K562 (cell line): ENCODE results near the gene SLCO2B1. TPM values are rescaled to one million over a fixed set of nuclear protein-coding genes. Genes with fewer than 3 reads are reported as not detected.

Experiments used
- CTBP1 ChIP-seq: fragments of 450-650 bp; IDR thresholded peaks from 2 replicates; pipeline ENCODE4 v1.6.1; 2016; ENCODE audit warnings: borderline replicate concordance
- EP300 ChIP-seq: IDR thresholded peaks from 2 replicates; pipeline ENCODE4 v1.6.1; 2012; ENCODE audit warnings: low read length, improper control_type of control experiment
- FOXP1 ChIP-seq: sonication (generic); formaldehyde crosslinking; IDR thresholded peaks from 2 replicates; pipeline ENCODE4 v1.8.0; 2022; ENCODE audit warnings: mild to moderate bottlenecking, missing genetic modification reagents
- HEY1 ChIP-seq: fragments of 250-450 bp; sonication (Bioruptor Pico); IDR thresholded peaks from 2 replicates; pipeline ENCODE4 v1.5.0; 2020; ENCODE audit warnings: mild to moderate bottlenecking, moderate library complexity, borderline replicate concordance
- MAFK ChIP-seq: IDR thresholded peaks from 2 replicates; pipeline ENCODE4 v1.6.1; 2011; ENCODE audit warnings: low read length, improper control_type of control experiment
- PCBP2 ChIP-seq: fragments of 200-400 bp; formaldehyde crosslinking; IDR thresholded peaks from 2 replicates; pipeline ENCODE4 v1.6.1; 2018; ENCODE audit warnings: low read length, low read depth, mild to moderate bottlenecking, moderate library complexity; ENCODE audit not compliant: poor library complexity, severe bottlenecking
- POLR2AphosphoS5 ChIP-seq: IDR thresholded peaks from 2 replicates; pipeline ENCODE4 v1.6.1; 2011; ENCODE audit warnings: mild to moderate bottlenecking, low read depth, low read length, moderate library complexity; ENCODE audit not compliant: control insufficient read depth, insufficient read depth
- STAT5A ChIP-seq: IDR thresholded peaks from 2 replicates; pipeline ENCODE4 v1.6.1; 2012; ENCODE audit warnings: low read length, inconsistent platforms, borderline replicate concordance
- STAT5B ChIP-seq: fragments of 250-450 bp; sonication (Bioruptor Pico); IDR thresholded peaks from 2 replicates; pipeline ENCODE4 v1.8.0; 2021; ENCODE audit warnings: mild to moderate bottlenecking, inconsistent platforms
- USF2 ChIP-seq: sonication (generic); formaldehyde crosslinking; IDR thresholded peaks from 2 replicates; pipeline ENCODE4 v1.5.0; 2020; ENCODE audit warnings: missing genetic modification reagents
- ZNF24 ChIP-seq: fragments of 450-650 bp; IDR thresholded peaks from 2 replicates; pipeline ENCODE4 v1.6.1; 2016
- ZNF316 ChIP-seq: fragments of 450-650 bp; IDR thresholded peaks from 2 replicates; pipeline ENCODE4 v1.6.1; 2016
- ZNF644 ChIP-seq: fragments of 200-800 bp; sonication (Bioruptor generic); IDR thresholded peaks from 2 replicates; pipeline ENCODE4 v1.6.1; 2016; ENCODE audit warnings: low read depth, missing genetic modification characterization, missing compliant biosample characterization
- polyA plus RNA-seq, 8 experiments: library from polyadenylated mRNA; depleted of rRNA in 4 of 8; stranded (reverse) in 5 of 8; unstranded in 3 of 8; fragments of >200 nt; fragmentation: Nextera tagmentation in 2 of 8; fragmentation: Illumina TruSeq in 1 of 8; extraction: Ambion mirVana in 2 of 8; extraction: Trizol in 1 of 8; gene quantifications; 2 replicates each; pipeline versions ENCODE4 v1.2.1 to v1.2.3, GENCODE V29; 2011 to 2014; ENCODE audit warnings: inconsistent platforms in 1 of 8, missing spikeins in 1 of 8
- total RNA-seq, 7 experiments: library from RNA; depleted of rRNA in 6 of 7; stranded (reverse); fragments of >200 nt in 6 of 7; fragmentation: Illumina TruSeq in 2 of 7; extraction: Trizol in 2 of 7; gene quantifications; 2 replicates each; pipeline versions ENCODE4 v1.2.1 to v1.2.3, GENCODE V29; 2011 to 2021; ENCODE audit warnings: low replicate concordance in 1 of 7
- TF ChIP-seq, protein P1 (sequence below): fragments of 200-800 bp; sonication (Bioruptor generic); IDR thresholded peaks from 2 replicates; pipeline ENCODE4 v1.6.1; 2016; ENCODE audit warnings: missing genetic modification characterization, missing compliant biosample characterization
- TF ChIP-seq, protein P2 (sequence below): fragments of 250-450 bp; sonication (Bioruptor Pico); IDR thresholded peaks from 2 replicates; pipeline ENCODE4 v1.5.0; 2022; ENCODE audit warnings: mild to moderate bottlenecking

The SLCO2B1 gene
- total and polyA plus RNA-seq, 9 of the 15 experiments (the other 6 are each of a cell fraction or from before 2014, with no cell fraction given), result 0.70 to 14.7 (median 7.6) TPM

DNA sequence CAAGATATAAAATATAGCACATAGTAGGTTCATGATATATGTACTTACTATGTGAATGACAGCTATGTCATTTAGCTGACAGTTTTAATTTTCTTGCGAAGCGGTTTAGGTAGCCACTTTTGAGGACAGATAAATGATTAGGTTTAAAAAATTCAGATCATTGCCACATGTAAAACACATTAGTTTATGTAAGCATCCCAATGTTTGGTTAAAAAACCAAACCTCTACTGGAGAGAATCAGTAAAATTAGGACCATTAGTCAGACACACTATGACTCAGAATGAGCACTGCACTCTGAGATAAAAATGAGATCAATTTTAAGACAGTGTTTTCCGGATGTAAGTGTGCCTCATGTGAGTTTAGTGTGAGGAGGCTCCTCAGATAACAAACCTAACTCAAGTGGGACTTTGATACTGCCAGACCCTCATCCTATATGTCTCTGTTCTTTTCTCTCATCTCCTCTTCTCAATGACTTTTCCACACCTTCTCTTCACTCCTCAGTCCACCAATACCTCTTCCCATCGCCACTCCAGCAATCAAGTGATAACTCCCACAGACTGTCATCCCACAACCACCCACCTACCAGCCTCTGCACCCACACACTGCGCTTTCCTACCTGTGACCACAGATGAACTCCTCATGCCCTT is 47.4 kb upstream of the SLCO2B1 start (continued):
- TF ChIP-seq, protein P1, sequence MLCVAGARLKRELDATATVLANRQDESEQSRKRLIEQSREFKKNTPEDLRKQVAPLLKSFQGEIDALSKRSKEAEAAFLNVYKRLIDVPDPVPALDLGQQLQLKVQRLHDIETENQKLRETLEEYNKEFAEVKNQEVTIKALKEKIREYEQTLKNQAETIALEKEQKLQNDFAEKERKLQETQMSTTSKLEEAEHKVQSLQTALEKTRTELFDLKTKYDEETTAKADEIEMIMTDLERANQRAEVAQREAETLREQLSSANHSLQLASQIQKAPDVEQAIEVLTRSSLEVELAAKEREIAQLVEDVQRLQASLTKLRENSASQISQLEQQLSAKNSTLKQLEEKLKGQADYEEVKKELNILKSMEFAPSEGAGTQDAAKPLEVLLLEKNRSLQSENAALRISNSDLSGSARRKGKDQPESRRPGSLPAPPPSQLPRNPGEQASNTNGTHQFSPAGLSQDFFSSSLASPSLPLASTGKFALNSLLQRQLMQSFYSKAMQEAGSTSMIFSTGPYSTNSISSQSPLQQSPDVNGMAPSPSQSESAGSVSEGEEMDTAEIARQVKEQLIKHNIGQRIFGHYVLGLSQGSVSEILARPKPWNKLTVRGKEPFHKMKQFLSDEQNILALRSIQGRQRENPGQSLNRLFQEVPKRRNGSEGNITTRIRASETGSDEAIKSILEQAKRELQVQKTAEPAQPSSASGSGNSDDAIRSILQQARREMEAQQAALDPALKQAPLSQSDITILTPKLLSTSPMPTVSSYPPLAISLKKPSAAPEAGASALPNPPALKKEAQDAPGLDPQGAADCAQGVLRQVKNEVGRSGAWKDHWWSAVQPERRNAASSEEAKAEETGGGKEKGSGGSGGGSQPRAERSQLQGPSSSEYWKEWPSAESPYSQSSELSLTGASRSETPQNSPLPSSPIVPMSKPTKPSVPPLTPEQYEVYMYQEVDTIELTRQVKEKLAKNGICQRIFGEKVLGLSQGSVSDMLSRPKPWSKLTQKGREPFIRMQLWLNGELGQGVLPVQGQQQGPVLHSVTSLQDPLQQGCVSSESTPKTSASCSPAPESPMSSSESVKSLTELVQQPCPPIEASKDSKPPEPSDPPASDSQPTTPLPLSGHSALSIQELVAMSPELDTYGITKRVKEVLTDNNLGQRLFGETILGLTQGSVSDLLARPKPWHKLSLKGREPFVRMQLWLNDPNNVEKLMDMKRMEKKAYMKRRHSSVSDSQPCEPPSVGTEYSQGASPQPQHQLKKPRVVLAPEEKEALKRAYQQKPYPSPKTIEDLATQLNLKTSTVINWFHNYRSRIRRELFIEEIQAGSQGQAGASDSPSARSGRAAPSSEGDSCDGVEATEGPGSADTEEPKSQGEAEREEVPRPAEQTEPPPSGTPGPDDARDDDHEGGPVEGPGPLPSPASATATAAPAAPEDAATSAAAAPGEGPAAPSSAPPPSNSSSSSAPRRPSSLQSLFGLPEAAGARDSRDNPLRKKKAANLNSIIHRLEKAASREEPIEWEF, result no peak
- TF ChIP-seq ZNF24 (peak; percentile 20; the same call in 1 of the 2 replicates), ZNF644 (tag) (no peak), POLR2AphosphoS5 (peak; percentile 53; the same call in 1 of the 2 replicates), EP300 (peak; percentile 94), CTBP1 (peak; percentile 65; the same call in 1 of the 2 replicates), HEY1 (CRISPR knock-in tag) (no peak), ZNF316 (0 out of 2 replicates have a peak, but pooled peaks have one; percentile 10), USF2 (CRISPR knock-in tag) (no peak), STAT5B (no peak), PCBP2 (no peak), MAFK (no peak), FOXP1 (CRISPR knock-in tag) (no peak), STAT5A (peak; percentile 77; the same call in 1 of the 2 replicates)
- TF ChIP-seq, protein P2, sequence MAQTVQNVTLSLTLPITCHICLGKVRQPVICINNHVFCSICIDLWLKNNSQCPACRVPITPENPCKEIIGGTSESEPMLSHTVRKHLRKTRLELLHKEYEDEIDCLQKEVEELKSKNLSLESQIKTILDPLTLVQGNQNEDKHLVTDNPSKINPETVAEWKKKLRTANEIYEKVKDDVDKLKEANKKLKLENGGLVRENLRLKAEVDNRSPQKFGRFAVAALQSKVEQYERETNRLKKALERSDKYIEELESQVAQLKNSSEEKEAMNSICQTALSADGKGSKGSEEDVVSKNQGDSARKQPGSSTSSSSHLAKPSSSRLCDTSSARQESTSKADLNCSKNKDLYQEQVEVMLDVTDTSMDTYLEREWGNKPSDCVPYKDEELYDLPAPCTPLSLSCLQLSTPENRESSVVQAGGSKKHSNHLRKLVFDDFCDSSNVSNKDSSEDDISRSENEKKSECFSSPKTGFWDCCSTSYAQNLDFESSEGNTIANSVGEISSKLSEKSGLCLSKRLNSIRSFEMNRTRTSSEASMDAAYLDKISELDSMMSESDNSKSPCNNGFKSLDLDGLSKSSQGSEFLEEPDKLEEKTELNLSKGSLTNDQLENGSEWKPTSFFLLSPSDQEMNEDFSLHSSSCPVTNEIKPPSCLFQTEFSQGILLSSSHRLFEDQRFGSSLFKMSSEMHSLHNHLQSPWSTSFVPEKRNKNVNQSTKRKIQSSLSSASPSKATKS (CRISPR knock-in tag), result no peak
